PC-3 (cell line): Measurements from ENCODE around the gene RRBP1.

Experiments used
- EZH2 ChIP-seq: fragments of 300-600 bp; sonication (generic); IDR thresholded peaks from one replicate; pipeline ENCODE4 v1.6.1; 2017; ENCODE audit warnings: antibody characterized with exemption, mild to moderate bottlenecking, low read length; ENCODE audit not compliant: unreplicated experiment
- EZH2phosphoT487 ChIP-seq: fragments of 300-600 bp; sonication (generic); IDR thresholded peaks from 2 replicates; pipeline ENCODE4 v1.6.1; 2018; ENCODE audit warnings: mild to moderate bottlenecking, antibody characterized with exemption, low read length, borderline replicate concordance
- TF ChIP-seq, protein P1 (sequence below): fragments of 300-600 bp; sonication (generic); conservative IDR thresholded peaks from 2 replicates; pipeline ENCODE4 v1.5.1; 2017; ENCODE audit warnings: antibody characterized with exemption, low read depth, mild to moderate bottlenecking, low read length

DNA sequence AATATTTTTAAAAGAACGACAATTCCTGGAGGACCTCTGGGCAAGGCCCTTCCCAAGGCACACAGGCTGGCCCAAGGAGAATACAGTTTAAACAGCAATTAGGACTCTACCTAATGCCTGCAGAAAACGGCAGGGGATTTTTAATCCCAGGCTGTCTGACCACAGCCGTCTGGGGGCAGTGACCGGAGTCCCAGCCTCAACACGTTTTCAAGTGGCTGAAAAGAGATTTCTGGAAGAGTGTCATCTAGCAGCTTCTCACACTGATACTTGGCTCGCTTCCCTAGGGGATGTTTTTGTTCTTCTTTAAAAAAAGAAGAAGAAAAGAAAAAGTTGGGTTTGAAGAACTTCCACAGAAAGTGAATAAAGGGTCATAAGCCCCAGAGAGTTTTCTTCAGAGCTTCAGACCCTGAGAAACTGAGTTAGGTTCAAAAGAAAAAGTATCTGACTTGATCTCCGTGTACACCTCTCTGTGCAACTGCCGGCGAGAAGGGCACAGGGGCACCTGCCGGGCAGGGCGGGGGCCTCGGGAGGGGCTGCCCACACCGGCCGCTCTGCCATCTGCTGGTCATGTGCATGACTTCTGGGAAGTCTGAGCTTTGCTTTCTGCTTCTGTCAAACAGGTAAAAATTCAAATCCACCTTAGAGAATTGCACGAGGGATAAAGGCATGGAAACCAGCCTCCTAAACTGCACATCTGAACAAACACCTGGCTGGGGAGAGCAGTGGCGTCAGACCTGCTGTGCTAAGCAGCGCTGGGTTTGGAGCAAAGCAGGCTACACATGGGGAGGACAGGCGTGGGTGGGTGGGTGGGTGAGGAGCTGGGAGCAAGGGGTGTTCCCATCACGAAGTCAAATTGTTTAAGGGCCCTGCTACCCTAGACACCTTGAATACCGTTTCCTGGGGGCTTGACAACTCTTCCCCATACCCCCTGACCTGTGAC lies 33.0 kb downstream of the RRBP1 start:
- TF ChIP-seq, protein P1, sequence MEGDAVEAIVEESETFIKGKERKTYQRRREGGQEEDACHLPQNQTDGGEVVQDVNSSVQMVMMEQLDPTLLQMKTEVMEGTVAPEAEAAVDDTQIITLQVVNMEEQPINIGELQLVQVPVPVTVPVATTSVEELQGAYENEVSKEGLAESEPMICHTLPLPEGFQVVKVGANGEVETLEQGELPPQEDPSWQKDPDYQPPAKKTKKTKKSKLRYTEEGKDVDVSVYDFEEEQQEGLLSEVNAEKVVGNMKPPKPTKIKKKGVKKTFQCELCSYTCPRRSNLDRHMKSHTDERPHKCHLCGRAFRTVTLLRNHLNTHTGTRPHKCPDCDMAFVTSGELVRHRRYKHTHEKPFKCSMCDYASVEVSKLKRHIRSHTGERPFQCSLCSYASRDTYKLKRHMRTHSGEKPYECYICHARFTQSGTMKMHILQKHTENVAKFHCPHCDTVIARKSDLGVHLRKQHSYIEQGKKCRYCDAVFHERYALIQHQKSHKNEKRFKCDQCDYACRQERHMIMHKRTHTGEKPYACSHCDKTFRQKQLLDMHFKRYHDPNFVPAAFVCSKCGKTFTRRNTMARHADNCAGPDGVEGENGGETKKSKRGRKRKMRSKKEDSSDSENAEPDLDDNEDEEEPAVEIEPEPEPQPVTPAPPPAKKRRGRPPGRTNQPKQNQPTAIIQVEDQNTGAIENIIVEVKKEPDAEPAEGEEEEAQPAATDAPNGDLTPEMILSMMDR = peak; percentile 66
- no peak for TF ChIP-seq EZH2
- TF ChIP-seq EZH2phosphoT487 = no peak
